Measurements from ENCODE around the gene SHKBP1. TPM values are rescaled to one million over a fixed set of nuclear protein-coding genes. Genes with fewer than 3 reads are reported as not detected.

Gene SHKBP1
- total and polyA plus RNA-seq, 10 of the 15 experiments (the other 5 are each of a cell fraction or from before 2014, with no cell fraction given): 2.3 to 123 (median 67.0) TPM

DNA sequence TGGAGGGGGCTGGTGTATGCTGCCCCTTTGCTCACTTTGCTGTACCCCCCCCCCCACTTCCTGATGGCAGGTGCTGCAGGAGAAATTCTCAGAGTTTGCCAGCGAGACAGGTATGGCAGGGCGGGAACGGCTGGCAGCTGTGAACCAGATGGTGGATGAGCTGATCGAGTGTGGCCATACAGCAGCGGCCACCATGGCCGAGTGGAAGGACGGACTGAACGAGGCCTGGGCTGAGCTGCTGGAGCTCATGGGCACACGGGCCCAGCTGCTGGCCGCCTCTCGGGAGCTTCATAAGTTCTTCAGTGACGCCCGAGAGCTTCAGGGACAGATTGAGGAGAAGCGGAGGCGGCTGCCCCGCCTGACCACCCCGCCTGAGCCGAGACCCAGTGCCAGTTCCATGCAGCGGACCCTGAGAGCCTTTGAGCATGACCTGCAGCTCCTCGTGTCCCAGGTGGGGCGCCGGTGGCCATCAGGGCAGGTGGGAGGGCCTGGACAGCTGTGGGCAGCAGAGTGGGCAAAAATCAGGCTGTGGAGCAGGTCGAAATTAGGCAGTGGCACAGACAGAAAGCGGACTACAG is 19.6 kb upstream of the SHKBP1 start (continued):
- TF ChIP-seq NR2C1 (IDR thresholded peaks at IDR 0.05) (no peak), JUNB (IDR thresholded peaks at IDR 0.05) (no peak), CREB1 (IDR thresholded peaks at IDR 0.05; ENCODE audit: low read depth) (no peak), TCF7 (IDR thresholded peaks at IDR 0.05; ENCODE audit: borderline replicate concordance) (no peak), RCOR1 (conservative IDR thresholded peaks at IDR 0.05; ENCODE audit: low read depth, low read length) (no peak), FOXK2 (IDR thresholded peaks at IDR 0.05) (no peak)
- TF ChIP-seq, protein P1, sequence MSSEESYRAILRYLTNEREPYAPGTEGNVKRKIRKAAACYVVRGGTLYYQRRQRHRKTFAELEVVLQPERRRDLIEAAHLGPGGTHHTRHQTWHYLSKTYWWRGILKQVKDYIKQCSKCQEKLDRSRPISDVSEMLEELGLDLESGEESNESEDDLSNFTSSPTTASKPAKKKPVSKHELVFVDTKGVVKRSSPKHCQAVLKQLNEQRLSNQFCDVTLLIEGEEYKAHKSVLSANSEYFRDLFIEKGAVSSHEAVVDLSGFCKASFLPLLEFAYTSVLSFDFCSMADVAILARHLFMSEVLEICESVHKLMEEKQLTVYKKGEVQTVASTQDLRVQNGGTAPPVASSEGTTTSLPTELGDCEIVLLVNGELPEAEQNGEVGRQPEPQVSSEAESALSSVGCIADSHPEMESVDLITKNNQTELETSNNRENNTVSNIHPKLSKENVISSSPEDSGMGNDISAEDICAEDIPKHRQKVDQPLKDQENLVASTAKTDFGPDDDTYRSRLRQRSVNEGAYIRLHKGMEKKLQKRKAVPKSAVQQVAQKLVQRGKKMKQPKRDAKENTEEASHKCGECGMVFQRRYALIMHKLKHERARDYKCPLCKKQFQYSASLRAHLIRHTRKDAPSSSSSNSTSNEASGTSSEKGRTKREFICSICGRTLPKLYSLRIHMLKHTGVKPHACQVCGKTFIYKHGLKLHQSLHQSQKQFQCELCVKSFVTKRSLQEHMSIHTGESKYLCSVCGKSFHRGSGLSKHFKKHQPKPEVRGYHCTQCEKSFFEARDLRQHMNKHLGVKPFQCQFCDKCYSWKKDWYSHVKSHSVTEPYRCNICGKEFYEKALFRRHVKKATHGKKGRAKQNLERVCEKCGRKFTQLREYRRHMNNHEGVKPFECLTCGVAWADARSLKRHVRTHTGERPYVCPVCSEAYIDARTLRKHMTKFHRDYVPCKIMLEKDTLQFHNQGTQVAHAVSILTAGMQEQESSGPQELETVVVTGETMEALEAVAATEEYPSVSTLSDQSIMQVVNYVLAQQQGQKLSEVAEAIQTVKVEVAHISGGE (CRISPR knock-in tag; IDR thresholded peaks at IDR 0.05): no peak

DNA sequence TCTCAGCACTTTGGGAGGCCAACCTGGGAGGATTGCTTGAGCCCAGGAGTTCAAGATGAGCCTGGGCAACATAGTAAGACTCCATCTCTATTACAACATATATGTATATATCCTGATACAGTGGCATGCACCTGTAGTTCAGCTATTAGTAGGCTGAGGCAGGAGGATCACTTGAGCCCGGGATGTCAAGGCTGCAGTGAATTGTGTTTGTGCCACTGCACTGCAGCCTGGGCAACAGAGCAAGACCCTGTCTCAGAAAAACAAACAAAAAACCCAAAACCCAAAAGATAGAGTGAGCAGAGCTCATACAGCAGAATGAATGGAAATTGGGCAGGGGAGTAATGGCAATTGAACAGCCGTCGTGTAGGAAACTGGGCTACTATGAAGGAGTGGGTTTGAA is 17.3 kb upstream of the SHKBP1 start:
- TF ChIP-seq, protein P2, sequence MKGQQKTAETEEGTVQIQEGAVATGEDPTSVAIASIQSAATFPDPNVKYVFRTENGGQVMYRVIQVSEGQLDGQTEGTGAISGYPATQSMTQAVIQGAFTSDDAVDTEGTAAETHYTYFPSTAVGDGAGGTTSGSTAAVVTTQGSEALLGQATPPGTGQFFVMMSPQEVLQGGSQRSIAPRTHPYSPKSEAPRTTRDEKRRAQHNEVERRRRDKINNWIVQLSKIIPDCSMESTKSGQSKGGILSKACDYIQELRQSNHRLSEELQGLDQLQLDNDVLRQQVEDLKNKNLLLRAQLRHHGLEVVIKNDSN (IDR thresholded peaks at IDR 0.05; ENCODE audit: borderline replicate concordance, extremely low read length, insufficient read depth, low read depth, low read length): no peak
- no peak for TF ChIP-seq SP1 (IDR thresholded peaks at IDR 0.05; ENCODE audit: low read depth, low read length)
- TF ChIP-seq CHD1 (IDR thresholded peaks at IDR 0.05; ENCODE audit: low read depth, low read length): no peak
- TF ChIP-seq CEBPB (IDR thresholded peaks at IDR 0.05; ENCODE audit: borderline replicate concordance in 1 of 2, low read depth in 2 of 2, low read length in 2 of 2): no peak
- TF ChIP-seq RAD51 (IDR thresholded peaks at IDR 0.05): no peak
- TF ChIP-seq, protein P3, sequence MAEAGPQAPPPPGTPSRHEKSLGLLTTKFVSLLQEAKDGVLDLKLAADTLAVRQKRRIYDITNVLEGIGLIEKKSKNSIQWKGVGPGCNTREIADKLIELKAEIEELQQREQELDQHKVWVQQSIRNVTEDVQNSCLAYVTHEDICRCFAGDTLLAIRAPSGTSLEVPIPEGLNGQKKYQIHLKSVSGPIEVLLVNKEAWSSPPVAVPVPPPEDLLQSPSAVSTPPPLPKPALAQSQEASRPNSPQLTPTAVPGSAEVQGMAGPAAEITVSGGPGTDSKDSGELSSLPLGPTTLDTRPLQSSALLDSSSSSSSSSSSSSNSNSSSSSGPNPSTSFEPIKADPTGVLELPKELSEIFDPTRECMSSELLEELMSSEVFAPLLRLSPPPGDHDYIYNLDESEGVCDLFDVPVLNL (IDR thresholded peaks at IDR 0.05; ENCODE audit: low read depth, low read length): no peak
- TF ChIP-seq, protein P4, sequence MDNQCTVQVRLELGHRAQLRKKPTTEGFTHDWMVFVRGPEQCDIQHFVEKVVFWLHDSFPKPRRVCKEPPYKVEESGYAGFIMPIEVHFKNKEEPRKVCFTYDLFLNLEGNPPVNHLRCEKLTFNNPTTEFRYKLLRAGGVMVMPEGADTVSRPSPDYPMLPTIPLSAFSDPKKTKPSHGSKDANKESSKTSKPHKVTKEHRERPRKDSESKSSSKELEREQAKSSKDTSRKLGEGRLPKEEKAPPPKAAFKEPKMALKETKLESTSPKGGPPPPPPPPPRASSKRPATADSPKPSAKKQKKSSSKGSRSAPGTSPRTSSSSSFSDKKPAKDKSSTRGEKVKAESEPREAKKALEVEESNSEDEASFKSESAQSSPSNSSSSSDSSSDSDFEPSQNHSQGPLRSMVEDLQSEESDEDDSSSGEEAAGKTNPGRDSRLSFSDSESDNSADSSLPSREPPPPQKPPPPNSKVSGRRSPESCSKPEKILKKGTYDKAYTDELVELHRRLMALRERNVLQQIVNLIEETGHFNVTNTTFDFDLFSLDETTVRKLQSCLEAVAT (IDR thresholded peaks at IDR 0.05): no peak
- no peak for TF ChIP-seq CHD4 (IDR thresholded peaks at IDR 0.05)
- TF ChIP-seq CREB1 (IDR thresholded peaks at IDR 0.05; ENCODE audit: low read depth): no peak
- no peak for TF ChIP-seq EGR1 (IDR thresholded peaks at IDR 0.05; ENCODE audit: borderline replicate concordance in 1 of 2, low read depth in 2 of 2, low read length in 2 of 2)
- Histone ChIP-seq H2AFZ (ENCODE audit: control insufficient read depth, low read depth, low read length) (no peak overlapping the region), H3K27me3 (replicated peaks in 1 of 2; ENCODE audit: control insufficient read depth in 2 of 2, insufficient read depth in 2 of 2, low read length in 1 of 2) (peaks cover 0 to 5% of the 10 kb centered on the region in 2 experiments; a peak in 2 of 4 replicates), H3K4me3 (no peak overlapping the region), H3K79me2 (ENCODE audit: control insufficient read depth, insufficient read depth, low read length) (no peaks in the 10 kb centered on the region), H3K36me3 (ENCODE audit: control insufficient read depth in 2 of 2, insufficient read depth in 2 of 2, low read length in 1 of 2) (no peaks in the 10 kb centered on the region), H3K9ac (ENCODE audit: control insufficient read depth, insufficient read depth, low read length) (no peak overlapping the region), H3K27ac (ENCODE audit: control insufficient read depth, insufficient read depth) (no peak overlapping the region), H4K20me1 (ENCODE audit: control insufficient read depth, insufficient read depth) (no peaks in the 10 kb centered on the region), H3K4me1 (ENCODE audit: control insufficient read depth, insufficient read depth, low read length) (no peaks in the 10 kb centered on the region), H3K4me2 (ENCODE audit: control insufficient read depth, insufficient read depth) (no peak overlapping the region), H3K9me3 (replicated peaks; ENCODE audit: control insufficient read depth, insufficient read depth, low read length) (no peaks in the 10 kb centered on the region)
- in situ Hi-C loops (cut with MboI) (no loop called here), intact Hi-C loops (cut with micrococcal nuclease; ENCODE audit: unreplicated experiment) (no loop called here)
- CTCF ChIA-PET: interaction anchor here (1.4 to 1.6 kb wide), 2 partner anchors 10 to 11 kb away, joined by 4 to 5 read pairs; no protein-coding TSS in a partner anchor
- WGBS (ENCODE audit: insufficient coverage, insufficient replicate concordance, low lambda C conversion rate, missing lambda C conversion rate): 73% methylated on average over 3 of the region's 3 CpGs
- DNase-seq (ENCODE audit: low read depth, low spot score): no peak
- no peak for FAIRE-seq
- RAD21 ChIA-PET (ENCODE audit: unreplicated experiment): no interaction called here
- SMC1A ChIA-PET (ENCODE audit: uncharacterized antibody, unreplicated experiment): interaction anchor here (0.6 to 0.9 kb wide), 2 partner anchors 19 to 442 kb away, joined by 3 read pairs; no protein-coding TSS in a partner anchor
- no peak for ATAC-seq
- no TSS peak for BruUV-seq (replicated peaks)
- POLR2A ChIA-PET: no interaction called here
